ENCODE measurements around the gene GAL.

Gene GAL

DNA sequence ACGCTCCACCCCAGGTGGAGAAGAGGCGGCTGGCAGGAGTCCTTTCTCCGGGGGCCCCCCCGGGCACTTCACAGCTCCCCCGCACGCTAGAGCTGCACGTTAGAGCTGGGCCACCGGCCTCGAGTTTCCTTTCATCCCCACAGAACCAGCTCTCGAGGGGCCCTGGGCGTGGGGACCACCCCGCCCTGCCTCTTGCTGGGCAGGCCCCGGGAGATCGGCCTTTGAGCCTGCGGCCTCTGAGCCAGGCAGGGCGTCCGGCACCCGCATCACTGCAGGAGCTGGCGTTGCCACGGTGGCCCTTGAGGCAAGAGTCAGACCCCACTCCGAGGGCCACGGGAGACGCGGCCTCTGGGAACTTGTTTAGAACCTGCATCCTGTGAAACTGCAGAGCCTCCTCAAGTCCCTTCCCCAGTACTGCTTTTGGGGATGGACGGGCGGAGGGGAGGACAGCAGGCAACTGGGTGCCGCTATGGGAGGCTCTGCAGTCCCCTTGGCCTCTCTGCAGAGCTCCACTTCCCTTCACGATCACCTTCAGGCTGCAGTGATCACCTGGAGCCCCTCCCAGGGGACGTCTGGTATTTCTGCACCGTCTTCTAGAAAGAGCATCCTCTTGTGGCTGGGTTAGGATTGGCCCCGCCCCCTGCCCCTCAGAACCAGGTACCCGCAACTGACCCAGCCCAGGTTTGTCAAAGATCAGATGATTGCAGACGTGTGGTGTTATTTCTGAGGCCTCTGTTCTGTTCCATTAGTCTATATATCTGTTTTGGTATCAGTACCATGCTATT lies 13.9 kb upstream of the GAL start:
- no peak overlapping the region for H3K27ac ChIP-seq (replicated peaks; ENCODE audit: low read length)
- H2BK15ac ChIP-seq (ENCODE audit: low read length) = no peak overlapping the region
- H3K4me3 ChIP-seq (ENCODE audit: low read length in 2 of 2) = no peak overlapping the region
- no peak overlapping the region for H4K91ac ChIP-seq (ENCODE audit: low read depth, low read length, poor library complexity)
- WGBS, 2 donors (ENCODE audit: extremely low coverage in 2 of 2, insufficient read length in 2 of 2, insufficient replicate concordance in 1 of 2) = no CpG with 5 or more reads among the region's 33 CpGs
- no peak overlapping the region for H3K4me2 ChIP-seq (ENCODE audit: insufficient read depth, low read length, poor library complexity, severe bottlenecking)
- H4K8ac ChIP-seq (ENCODE audit: low read depth, low read length) = no peak overlapping the region
- no peaks in the 10 kb centered on the region for H3K4me1 ChIP-seq (ENCODE audit: control insufficient read depth in 2 of 2, insufficient read depth in 1 of 2, low read depth in 1 of 2, low read length in 2 of 2)
- H3K9me3 ChIP-seq (replicated peaks in 1 of 2; ENCODE audit: control insufficient read depth in 2 of 2, insufficient read depth in 1 of 2, low read depth in 1 of 2, low read length in 2 of 2) = no peaks in the 10 kb centered on the region
- H2BK120ac ChIP-seq (ENCODE audit: low read depth, low read length) = no peak overlapping the region
- no peak for DNase-seq (ENCODE audit: low spot score)
- no peak overlapping the region for H2BK5ac ChIP-seq (ENCODE audit: low read length)
- peak overlapping the region; percentile 69 for H3K18ac ChIP-seq (ENCODE audit: low read length)
- no peak overlapping the region for H2AK5ac ChIP-seq (ENCODE audit: low read depth, low read length)
- H2AFZ ChIP-seq (ENCODE audit: low read length) = no peak overlapping the region
- H3K79me1 ChIP-seq (ENCODE audit: low read depth, low read length) = no peaks in the 10 kb centered on the region
- no peak overlapping the region for H3K4ac ChIP-seq (ENCODE audit: low read length)
- no peak overlapping the region for H3K23ac ChIP-seq (ENCODE audit: low read depth, low read length, poor library complexity)
- H3K27me3 ChIP-seq (ENCODE audit: control insufficient read depth in 3 of 3, insufficient read depth in 3 of 3, low read depth in 1 of 3, low read length in 3 of 3) = no peaks in the 10 kb centered on the region
- H3K9ac ChIP-seq (ENCODE audit: low read depth, low read length, poor library complexity) = no peak overlapping the region
- H3K14ac ChIP-seq (ENCODE audit: low read length) = no peak overlapping the region
- no peak overlapping the region for H2BK12ac ChIP-seq (ENCODE audit: low read length)
- H3K36me3 ChIP-seq (replicated peaks in 1 of 2; ENCODE audit: control insufficient read depth in 2 of 2, insufficient read depth in 2 of 2, low read length in 2 of 2) = no peaks in the 10 kb centered on the region

- Histone ChIP-seq H3K4me2 (ENCODE audit: insufficient read depth, low read length, poor library complexity, severe bottlenecking) (no peak overlapping the region), H2BK12ac (ENCODE audit: low read length) (no peak overlapping the region), H3K9ac (ENCODE audit: low read depth, low read length, poor library complexity) (no peak overlapping the region), H2BK5ac (ENCODE audit: low read length) (no peak overlapping the region), H3K36me3 (replicated peaks in 1 of 2; ENCODE audit: control insufficient read depth in 2 of 2, insufficient read depth in 2 of 2, low read length in 2 of 2) (no peaks in the 10 kb centered on the region), H3K18ac (ENCODE audit: low read length) (no peak overlapping the region), H4K91ac (ENCODE audit: low read depth, low read length, poor library complexity) (no peak overlapping the region), H3K4me3 (ENCODE audit: low read length in 2 of 2) (no peak overlapping the region), H2AK5ac (ENCODE audit: low read depth, low read length) (no peak overlapping the region), H3K14ac (ENCODE audit: low read length) (no peak overlapping the region), H4K8ac (ENCODE audit: low read depth, low read length) (no peak overlapping the region), H3K4ac (ENCODE audit: low read length) (no peak overlapping the region), H3K23ac (ENCODE audit: low read depth, low read length, poor library complexity) (no peak overlapping the region), H3K27ac (replicated peaks; ENCODE audit: low read length) (no peak overlapping the region), H2BK120ac (ENCODE audit: low read depth, low read length) (no peak overlapping the region), H3K4me1 (ENCODE audit: control insufficient read depth in 2 of 2, insufficient read depth in 1 of 2, low read depth in 1 of 2, low read length in 2 of 2) (no peaks in the 10 kb centered on the region), H2AFZ (ENCODE audit: low read length) (no peak overlapping the region), H3K27me3 (ENCODE audit: control insufficient read depth in 3 of 3, insufficient read depth in 3 of 3, low read depth in 1 of 3, low read length in 3 of 3) (peaks cover 0 to 3% (median 0%) of the 10 kb centered on the region in 3 experiments), H3K9me3 (replicated peaks in 1 of 2; ENCODE audit: control insufficient read depth in 2 of 2, insufficient read depth in 1 of 2, low read depth in 1 of 2, low read length in 2 of 2) (no peaks in the 10 kb centered on the region), H2BK15ac (ENCODE audit: low read length) (no peak overlapping the region), H3K79me1 (ENCODE audit: low read depth, low read length) (no peaks in the 10 kb centered on the region)
- DNase-seq (ENCODE audit: low spot score) = no peak
- no CpG with 5 or more reads among the region's 6 CpGs for WGBS, 2 donors (ENCODE audit: extremely low coverage in 2 of 2, insufficient read length in 2 of 2, insufficient replicate concordance in 1 of 2)
Measured at GRCh38 chr11:68673306-68673945, 10.9 kb upstream of the GAL start.

DNA sequence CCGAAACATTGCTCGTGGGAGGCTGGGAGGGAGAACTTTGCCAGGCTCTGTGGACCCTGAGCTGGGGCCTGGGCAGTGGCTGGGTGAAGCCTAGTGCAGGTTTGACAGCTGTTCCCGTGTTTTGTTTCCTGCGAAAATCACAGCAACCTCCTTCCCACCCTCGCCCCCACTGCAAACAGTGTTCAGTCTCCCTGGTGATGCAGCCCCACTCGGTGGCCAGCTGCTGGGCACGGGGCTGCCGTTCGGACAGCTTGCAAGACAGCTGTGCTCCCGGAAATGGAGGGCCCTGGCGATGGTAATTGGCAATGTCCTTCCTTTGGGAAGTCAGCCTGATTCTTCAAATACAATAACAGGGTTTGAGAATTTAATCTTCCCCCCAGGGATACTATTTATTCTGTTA lies 10.4 kb upstream of the GAL start:
- H3K9ac ChIP-seq (ENCODE audit: low read depth, low read length, poor library complexity) = no peak overlapping the region
- no peak for DNase-seq (ENCODE audit: low spot score)
- peaks cover 0 to 3% (median 0%) of the 10 kb centered on the region in 3 experiments for H3K27me3 ChIP-seq (ENCODE audit: control insufficient read depth in 3 of 3, insufficient read depth in 3 of 3, low read depth in 1 of 3, low read length in 3 of 3)
- no peak overlapping the region for H2AFZ ChIP-seq (ENCODE audit: low read length)
- no peak overlapping the region for H2BK120ac ChIP-seq (ENCODE audit: low read depth, low read length)
- no peak overlapping the region for H4K8ac ChIP-seq (ENCODE audit: low read depth, low read length)
- no peak overlapping the region for H3K4me3 ChIP-seq (ENCODE audit: low read length in 2 of 2)
- H2BK5ac ChIP-seq (ENCODE audit: low read length) = no peak overlapping the region
- no peaks in the 10 kb centered on the region for H3K79me1 ChIP-seq (ENCODE audit: low read depth, low read length)
- no CpG with 5 or more reads among the region's 11 CpGs for WGBS, 2 donors (ENCODE audit: extremely low coverage in 2 of 2, insufficient read length in 2 of 2, insufficient replicate concordance in 1 of 2)
- no peak overlapping the region for H3K14ac ChIP-seq (ENCODE audit: low read length)
- H3K18ac ChIP-seq (ENCODE audit: low read length) = no peak overlapping the region
- H3K27ac ChIP-seq (replicated peaks; ENCODE audit: low read length) = no peak overlapping the region
- no peak overlapping the region for H3K4ac ChIP-seq (ENCODE audit: low read length)
- H2BK12ac ChIP-seq (ENCODE audit: low read length) = no peak overlapping the region
- no peak overlapping the region for H2BK15ac ChIP-seq (ENCODE audit: low read length)
- no peaks in the 10 kb centered on the region for H3K36me3 ChIP-seq (replicated peaks in 1 of 2; ENCODE audit: control insufficient read depth in 2 of 2, insufficient read depth in 2 of 2, low read length in 2 of 2)
- H2AK5ac ChIP-seq (ENCODE audit: low read depth, low read length) = no peak overlapping the region
- H3K23ac ChIP-seq (ENCODE audit: low read depth, low read length, poor library complexity) = no peak overlapping the region
- H4K91ac ChIP-seq (ENCODE audit: low read depth, low read length, poor library complexity) = no peak overlapping the region
- H3K9me3 ChIP-seq (replicated peaks in 1 of 2; ENCODE audit: control insufficient read depth in 2 of 2, insufficient read depth in 1 of 2, low read depth in 1 of 2, low read length in 2 of 2) = no peaks in the 10 kb centered on the region
- H3K4me1 ChIP-seq (ENCODE audit: control insufficient read depth in 2 of 2, insufficient read depth in 1 of 2, low read depth in 1 of 2, low read length in 2 of 2) = no peaks in the 10 kb centered on the region
- no peak overlapping the region for H3K4me2 ChIP-seq (ENCODE audit: insufficient read depth, low read length, poor library complexity, severe bottlenecking)

GRCh38 chr11:68674461-68674860 lies 9.9 kb upstream of the GAL start:
- Histone ChIP-seq H3K36me3 (replicated peaks in 1 of 2; ENCODE audit: control insufficient read depth in 2 of 2, insufficient read depth in 2 of 2, low read length in 2 of 2) (no peaks in the 10 kb centered on the region), H2BK5ac (ENCODE audit: low read length) (no peak overlapping the region), H3K4me3 (ENCODE audit: low read length in 2 of 2) (no peak overlapping the region), H2BK12ac (ENCODE audit: low read length) (no peak overlapping the region), H2AK5ac (ENCODE audit: low read depth, low read length) (no peak overlapping the region), H2BK15ac (ENCODE audit: low read length) (no peak overlapping the region), H3K4me2 (ENCODE audit: insufficient read depth, low read length, poor library complexity, severe bottlenecking) (no peak overlapping the region), H3K4me1 (ENCODE audit: control insufficient read depth in 2 of 2, insufficient read depth in 1 of 2, low read depth in 1 of 2, low read length in 2 of 2) (no peaks in the 10 kb centered on the region), H3K9ac (ENCODE audit: low read depth, low read length, poor library complexity) (no peak overlapping the region), H3K9me3 (replicated peaks in 1 of 2; ENCODE audit: control insufficient read depth in 2 of 2, insufficient read depth in 1 of 2, low read depth in 1 of 2, low read length in 2 of 2) (no peaks in the 10 kb centered on the region), H3K27ac (replicated peaks; ENCODE audit: low read length) (no peak overlapping the region), H3K23ac (ENCODE audit: low read depth, low read length, poor library complexity) (no peak overlapping the region), H4K91ac (ENCODE audit: low read depth, low read length, poor library complexity) (no peak overlapping the region), H4K8ac (ENCODE audit: low read depth, low read length) (no peak overlapping the region), H3K14ac (ENCODE audit: low read length) (no peak overlapping the region), H2BK120ac (ENCODE audit: low read depth, low read length) (no peak overlapping the region), H3K4ac (ENCODE audit: low read length) (no peak overlapping the region), H3K27me3 (ENCODE audit: control insufficient read depth in 3 of 3, insufficient read depth in 3 of 3, low read depth in 1 of 3, low read length in 3 of 3) (peaks cover 0 to 3% (median 0%) of the 10 kb centered on the region in 3 experiments), H2AFZ (ENCODE audit: low read length) (no peak overlapping the region), H3K18ac (ENCODE audit: low read length) (no peak overlapping the region), H3K79me1 (ENCODE audit: low read depth, low read length) (no peaks in the 10 kb centered on the region)
- DNase-seq (ENCODE audit: low spot score) = no peak
- WGBS, 2 donors (ENCODE audit: extremely low coverage in 2 of 2, insufficient read length in 2 of 2, insufficient replicate concordance in 1 of 2) = no CpG with 5 or more reads among the region's 16 CpGs
